ENCODE results near the gene GSTO2.

- no peak for TF ChIP-seq HDAC6 (IDR thresholded peaks at IDR 0.05; ENCODE audit: low read depth, low read length)
- no peak for TF ChIP-seq POLR2A (IDR thresholded peaks at IDR 0.05; ENCODE audit: insufficient read depth in 1 of 2, low read depth in 2 of 2, low read length in 2 of 2)
- no peak for TF ChIP-seq CTCF (CRISPR knock-in tag; IDR thresholded peaks at IDR 0.05)
- no peak for TF ChIP-seq NFYB (CRISPR knock-in tag; IDR thresholded peaks at IDR 0.05)
- no peak for TF ChIP-seq ZNF503 (CRISPR knock-in tag; IDR thresholded peaks at IDR 0.05)
These were observed 15.2 kb upstream of the GSTO2 start for GRCh38 chr10:104253606-104254410.

Measured in HepG2 (cell line).